ENCODE measurements around the gene MPO.
A peak's percentile ranks its signal among the peaks of the same experiment; 100 is the strongest.

The MPO gene

DNA sequence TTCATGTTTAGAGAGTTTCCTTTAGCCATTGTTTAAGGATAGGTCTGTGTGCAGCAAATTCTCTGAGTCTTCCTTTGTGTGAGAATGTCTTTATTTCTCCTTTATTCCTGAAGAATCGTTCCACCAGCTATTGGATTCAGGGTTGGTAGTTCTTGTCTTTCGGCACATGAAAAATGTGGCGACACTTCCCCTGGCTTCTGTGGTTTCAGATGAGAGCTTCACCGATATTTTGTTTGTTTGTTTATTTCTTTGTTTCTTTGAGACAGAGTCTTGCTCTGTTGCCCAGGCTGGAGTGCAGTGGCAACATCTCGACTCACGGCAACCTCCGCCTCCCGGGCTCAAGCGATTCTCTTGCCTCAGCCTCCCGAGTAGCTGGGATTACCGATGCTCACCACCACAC, 18.6 kb downstream of the MPO start:
- no peak for DNase-seq

DNA sequence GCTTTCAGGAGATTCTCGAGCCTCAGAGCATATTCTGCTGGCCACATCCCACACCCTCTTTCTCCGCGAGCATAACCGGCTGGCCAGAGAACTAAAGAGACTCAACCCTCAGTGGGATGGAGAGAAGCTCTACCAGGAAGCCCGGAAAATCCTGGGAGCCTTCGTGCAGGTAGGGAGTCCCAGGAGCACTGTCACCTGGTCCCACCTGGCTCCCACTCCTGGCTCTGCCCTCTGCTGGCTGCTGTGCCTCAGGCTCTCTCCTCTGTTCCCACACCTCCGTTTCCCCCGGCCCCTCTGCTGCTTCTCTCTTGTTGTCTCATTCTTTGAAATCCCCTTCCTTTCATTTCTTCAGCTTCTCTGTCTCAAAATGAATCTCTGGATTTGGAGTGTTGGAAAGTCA, 25.9 kb downstream of the MPO start:
- DNase-seq, result no peak

DNA sequence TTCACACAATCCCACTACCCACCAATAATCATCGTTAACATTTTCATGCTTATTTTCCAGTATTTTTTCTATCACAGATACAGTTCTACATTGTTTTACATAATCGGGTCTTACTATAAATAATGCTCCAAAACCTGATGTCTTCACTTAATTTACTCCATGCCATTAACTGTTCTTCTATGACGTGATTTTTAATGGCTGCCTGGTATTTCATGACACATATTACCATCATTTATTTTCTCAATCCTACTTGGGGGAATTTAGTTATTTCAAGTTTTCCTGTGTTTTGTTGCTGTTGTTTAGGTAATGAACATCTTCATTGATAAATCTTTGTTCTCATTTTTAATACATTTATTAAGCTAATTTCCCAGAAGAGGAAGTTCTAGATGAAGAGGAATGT, 27.7 kb downstream of the MPO start:
- no peak for DNase-seq

DNA sequence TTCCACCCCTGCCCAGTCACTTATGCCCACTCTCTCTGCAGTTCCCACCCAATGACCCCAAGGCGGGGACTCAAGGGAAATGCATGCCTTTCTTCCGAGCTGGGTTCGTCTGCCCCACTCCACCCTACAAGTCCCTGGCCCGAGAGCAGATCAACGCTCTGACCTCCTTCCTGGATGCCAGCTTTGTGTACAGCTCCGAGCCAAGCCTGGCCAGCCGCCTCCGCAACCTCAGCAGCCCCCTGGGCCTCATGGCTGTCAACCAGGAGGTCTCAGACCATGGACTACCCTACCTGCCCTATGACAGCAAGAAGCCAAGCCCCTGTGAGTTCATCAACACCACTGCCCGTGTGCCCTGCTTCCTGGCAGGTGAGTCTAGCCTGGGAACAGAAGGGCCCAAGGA, 28.6 kb downstream of the MPO start:
- DNase-seq, result no peak

DNA sequence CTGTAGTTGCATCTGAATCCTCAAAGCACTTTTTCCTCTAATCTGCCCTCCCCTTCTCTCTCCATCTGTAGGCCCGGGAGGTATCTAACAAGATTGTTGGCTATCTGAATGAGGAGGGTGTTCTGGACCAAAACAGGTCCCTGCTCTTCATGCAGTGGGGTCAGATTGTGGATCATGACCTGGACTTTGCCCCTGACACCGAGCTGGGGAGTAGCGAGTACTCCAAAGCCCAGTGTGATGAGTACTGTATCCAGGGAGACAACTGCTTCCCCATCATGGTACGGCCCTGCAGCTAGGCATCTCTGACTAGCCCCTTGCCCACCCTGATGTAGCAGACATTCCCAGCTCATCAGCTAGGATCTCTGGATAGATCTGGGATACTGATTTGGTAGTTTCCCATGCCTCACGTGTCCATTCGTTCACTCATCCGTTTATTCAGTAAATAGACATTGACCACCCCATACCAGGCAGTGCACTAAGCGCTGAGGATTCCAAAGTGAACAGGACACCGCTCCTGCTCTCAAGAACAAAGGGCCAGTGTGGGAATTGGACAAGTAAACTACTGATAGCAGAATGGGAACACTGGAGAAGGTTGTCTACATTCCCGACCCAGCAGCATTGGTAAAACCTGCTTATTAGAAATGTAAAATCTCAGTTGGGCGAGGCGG, 30.3 kb downstream of the MPO start:
- no peak for DNase-seq

DNA sequence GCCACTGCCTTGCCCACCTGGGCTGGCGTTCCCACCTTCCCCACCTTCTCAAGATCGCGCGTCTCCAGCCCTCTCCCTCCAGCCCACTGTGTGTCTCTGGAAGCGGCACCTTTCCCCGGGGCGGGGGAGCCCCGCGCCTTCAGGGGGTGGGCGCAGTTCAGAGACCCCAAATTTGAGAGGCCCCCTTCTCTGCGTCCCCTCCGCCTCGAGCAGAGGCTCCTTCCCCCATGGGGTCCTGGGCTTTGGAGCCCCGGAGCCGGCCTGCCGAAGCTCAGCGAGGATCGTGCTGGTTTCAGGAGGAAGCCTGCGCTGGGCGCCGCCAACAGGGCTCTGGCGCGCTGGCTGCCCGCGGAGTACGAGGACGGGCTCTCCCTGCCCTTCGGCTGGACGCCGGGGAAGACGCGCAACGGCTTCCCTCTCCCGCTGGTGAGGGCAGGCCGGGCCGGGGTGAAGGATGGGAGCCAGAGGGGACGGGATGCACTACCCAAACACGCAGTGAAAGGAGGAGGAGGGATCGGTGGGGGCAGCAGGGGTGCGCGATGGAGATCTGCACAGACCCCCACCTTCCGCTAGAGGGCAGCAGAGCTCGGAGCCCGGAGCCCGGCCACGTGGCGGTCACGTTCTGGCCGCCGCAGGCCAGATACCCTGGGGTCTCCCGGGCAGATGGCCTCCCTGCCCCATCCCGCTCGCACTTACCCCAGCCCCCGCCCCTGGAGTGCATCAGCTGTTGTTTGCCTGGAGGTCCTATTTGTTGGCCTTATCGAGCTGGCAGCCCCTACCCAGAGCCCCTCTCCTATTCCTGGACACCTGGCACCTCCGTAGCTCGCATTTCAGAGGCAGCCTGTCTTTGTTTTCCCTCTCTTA, 31.2 kb downstream of the MPO start:
- DNase-seq, result peak; percentile 79

DNA sequence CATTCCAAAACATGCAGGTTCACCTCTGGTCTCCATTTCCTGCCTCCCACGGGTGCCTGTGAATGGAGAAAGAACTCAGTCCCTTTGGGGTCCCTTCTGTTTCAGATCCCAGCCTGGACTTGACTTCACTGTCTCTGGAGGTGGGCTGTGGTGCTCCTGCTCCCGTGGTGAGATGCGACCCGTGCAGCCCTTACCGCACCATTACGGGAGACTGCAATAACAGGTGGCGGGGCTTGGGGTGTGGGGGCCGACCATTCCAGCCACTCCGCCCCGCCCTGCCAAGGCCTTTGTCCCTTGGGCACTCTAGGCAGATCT, 31.8 kb downstream of the MPO start:
- no peak for DNase-seq

DNA sequence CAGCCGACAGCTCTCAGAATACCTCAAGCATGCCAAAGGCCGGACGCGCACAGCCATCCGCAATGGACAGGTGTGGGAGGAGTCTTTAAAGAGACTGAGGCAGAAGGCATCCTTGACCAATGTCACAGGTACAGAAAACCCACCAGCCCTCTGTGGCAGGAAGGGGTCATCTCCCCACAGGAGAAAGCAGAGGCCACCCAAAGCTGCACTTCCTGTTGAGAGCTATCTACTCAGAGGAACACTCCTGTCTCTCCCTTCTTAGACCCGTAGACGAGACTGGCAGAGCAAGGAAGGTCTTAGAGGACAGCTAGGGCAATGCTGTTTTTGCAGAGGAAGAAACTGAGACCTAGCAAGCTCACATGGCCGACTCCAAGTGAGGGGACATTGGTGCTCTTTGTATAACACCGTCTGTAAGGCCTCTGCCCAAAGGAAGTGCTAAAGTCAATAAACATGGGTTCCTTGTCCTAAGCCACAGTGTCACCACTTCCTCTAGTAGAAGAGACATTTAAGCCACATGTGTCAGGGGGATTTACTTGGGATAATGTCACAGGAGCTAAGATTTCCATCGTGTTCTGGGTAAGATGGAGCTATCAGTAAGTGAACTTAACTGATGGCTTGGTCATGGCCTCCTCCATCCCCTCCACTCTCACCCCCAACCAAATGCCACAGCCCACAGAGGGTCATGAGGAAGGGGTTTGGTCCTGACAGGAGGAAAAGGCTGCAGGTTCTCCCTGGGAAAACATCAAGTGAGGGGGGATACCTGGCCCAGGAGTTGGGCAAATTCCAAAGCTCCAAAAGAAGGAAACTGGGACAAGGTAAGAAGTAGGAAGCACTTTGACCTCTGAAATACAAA, 33.0 kb downstream of the MPO start:
- no peak for DNase-seq

DNA sequence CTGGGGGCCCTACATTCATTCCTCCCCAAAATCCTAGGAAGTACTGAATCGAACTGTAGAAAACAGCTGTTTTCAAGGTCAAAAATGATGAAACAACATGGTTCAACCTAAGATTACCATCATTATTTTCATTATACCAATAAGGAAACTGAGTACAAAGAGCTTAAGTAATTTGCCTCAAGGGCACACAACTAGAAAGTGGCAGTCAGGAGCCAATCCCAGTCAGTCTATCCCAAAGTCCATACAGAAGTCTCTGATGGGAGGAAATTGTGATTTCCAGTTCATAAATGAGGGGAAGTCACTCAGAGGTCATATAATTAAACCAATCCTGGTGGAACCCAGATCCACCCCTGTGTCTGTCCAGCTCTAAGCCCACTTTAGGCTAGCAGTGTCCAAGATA, 34.0 kb downstream of the MPO start:
- DNase-seq, result no peak

DNA sequence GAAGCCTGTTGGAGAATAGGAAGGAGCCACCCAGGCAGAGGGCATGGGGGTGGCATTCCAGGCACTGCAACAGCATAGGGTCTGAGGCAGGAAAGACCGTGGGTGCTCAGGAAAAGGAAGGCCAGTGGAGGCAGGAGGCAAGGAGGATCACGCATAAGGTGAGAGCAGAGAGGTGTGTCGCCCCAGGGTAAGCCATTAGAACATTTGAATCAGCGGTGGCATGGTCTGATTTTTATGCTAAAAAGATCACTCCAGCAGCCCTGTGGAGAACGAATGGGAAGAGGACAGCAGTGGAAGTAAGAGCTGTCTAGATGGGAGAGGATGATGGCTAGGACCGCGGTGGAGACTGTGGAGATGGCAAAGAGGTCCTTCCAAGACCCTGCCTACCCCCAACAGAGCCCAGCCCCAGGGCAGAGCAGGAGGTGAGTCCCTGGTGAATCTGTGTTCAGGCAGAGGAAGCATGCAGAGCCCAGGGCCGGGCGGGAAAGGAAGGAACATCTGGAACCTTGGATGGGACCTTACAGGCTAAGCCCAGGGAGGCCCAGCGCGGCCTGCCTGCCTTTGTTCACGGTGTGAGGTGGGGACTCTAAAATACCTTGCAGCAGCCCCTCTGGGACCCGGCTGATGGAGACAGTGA, 34.5 kb downstream of the MPO start:
- no peak for DNase-seq

DNA sequence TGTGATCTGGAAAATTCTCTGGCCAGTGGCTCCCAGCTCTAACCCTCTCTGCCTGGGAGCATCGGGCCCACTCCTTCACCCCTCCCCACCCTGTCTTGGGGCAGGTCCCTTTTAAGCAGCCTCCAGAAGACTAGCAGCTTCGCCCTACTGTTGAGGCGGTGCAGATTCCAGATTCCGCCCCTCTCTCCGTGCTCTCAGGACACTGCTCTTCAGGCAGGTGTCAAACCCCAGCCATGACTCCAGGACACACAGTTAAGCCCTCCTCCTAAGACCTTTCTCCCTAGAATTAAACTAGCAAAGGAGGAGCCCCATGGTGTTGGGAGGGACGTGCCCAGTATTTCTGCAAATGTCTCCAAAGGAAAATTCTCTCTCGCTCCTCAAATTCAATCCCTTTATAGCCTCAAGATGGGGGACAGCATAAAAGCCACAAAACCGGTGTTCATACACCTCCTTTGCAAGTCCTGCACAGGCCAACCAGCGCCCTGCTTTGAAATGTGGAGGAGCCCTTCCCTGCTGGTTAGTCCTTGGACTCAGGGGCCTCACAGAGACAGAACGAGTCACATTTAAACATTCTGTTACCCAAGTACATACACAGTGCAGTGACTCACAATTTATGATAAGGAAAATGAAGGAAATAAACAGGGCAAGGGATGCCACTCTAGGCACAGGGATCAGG, 35.2 kb downstream of the MPO start:
- no peak for DNase-seq

DNA sequence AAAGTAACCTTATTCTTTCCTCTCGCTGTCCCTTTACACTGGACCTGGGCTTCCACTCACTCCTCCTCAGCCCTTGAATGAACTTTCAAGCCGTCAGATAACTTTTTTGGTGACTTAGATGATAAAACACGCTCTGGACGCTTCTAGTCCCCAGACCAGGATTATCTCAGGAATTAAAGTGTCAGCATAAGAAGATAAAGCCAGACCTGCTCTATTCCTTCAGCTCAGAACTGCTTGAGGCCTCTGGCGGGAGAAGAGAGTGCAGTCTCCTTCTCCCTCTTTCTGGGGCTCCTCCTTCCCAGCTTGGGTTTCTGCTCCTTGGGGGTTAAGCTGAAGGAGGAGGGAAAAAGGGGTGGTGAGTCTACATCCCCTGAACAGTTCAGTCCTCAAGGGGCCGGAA, 35.8 kb downstream of the MPO start:
- DNase-seq, result no peak

DNA sequence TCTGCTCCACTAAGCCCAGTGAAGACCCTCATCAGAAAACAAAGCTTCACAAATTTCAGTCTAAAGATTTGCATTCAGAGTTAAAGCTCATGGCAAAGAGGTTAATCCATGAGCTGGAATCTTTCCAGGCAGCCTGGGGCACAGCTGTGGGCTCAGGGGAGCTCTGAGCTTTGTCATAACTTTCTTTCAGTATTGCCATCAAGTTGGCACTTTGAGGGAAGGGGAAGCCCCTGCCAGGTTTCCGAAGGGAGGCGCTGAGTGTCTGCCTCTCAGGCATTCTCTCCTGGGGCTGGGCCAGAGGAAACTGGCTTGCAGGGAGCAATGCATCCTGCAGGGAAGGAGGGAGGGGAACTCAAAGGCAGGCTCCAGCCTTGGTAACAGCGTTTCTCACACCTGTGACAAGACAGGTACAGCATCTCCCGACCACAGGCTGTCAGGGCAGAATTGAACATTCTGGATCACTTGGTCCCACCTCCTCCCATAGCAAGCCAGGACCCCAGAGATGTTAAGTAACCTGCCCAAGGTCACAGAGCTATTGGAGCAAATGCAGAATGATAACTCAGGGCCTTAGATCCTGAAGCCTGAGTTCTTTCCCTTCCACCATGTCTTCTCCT, 38.5 kb downstream of the MPO start:
- DNase-seq, result no peak

DNA sequence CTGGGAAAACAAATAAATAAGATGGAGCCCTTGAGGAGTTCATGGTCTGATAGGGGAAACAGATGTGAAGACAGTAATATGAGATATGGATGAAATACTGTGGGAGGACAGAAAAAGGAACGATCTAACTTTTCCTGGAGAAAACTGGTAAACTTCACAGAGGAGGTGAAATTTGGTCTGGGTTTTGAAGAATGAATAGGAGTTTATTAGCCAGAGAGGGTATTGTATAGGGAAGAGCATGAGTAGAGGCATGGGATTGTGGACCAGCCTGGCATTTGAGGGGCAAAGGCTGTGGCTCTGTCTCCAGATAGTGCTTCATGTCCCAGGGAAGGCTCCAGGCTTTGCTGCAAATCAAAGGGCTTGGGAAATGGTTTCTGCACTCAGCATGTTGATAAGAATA, 40.7 kb downstream of the MPO start:
- no peak for DNase-seq

DNA sequence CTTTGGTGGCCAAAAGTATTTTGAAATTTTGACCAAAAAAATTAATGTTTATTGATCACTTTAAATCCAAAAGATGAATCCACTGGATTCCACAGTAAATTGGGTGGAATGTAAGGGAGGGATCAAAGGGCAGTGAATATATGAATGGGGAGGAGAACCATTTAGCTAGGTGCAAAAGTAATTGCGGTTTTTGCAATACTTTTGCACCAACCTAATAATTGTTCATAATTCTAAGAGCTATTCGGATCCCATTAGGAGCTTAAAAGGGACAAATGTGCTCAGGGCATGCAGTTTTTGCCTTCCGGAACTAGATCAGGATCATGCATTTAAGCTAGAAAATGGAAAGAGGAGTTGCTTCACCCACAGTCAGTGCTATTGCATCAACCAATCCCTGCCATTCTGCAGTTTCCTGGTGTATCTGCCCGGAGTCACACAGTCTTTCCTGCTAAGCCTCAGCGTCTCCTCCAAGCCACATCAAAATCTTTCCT, 42.5 kb downstream of the MPO start, which contains the start of gene LPO:
Gene LPO (plus strand): TSS at position 438 of the 488 bp plus-strand sequence. CDS start 4,396 bp downstream, outside the sequence.
- DNase-seq, result no peak

DNA sequence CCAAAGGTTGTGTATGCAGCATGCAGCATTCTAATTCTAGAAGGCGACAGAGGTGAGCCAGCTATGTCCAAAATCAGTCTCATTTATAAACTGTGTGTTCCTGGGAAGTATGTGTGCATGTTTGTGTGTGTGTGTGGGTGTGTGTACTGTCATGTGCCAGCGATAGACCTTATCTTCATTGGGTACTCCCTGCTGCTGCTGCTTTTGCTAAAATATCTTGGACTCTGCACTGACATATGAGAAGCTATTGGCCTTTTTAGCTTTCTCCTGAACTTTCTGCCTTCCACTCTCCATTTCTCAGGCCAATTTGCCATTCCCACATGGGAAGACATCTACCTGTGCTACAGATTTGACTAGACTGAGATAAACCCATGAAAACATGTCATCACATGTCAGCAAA, 44.3 kb downstream of the MPO start:
- DNase-seq, result no peak

DNA sequence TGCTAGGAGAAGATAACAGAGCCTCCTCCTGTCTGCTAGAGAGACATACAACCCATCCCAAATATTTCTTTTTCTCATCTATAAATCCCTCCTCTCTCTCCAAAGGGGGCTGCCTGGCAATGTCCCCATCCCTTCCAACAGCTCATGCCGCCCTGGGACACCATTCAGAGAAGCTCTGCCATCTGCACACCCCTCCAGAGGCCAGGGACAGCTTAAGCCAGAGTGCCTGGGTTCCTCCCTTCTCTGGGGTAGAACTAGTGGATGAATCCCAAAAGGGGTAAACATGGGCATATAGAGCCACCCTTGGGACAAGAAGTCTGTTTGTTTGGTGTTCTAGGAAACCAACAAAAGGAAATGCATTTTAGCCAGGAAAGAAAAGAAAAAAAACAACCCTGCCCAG, 44.9 kb downstream of the MPO start:
- DNase-seq, result no peak

DNA sequence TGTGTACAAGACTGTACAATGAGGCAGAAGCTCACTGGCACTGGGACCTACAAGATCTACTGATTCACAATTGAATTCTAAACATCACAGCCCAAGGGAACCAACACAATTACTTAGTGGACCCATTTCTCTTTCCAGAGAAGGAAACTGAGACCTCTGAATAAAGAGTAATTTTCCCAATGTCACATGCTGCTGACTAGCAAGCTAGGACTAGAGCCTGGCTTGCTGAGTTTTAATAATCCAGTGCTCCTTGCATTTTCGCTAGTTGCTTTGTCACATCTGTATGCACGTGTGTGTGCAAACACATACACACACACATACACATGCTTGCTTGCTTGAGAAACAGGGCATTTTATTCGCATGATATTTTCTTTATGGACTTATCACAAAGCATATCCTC, 46.2 kb downstream of the MPO start:
- no peak for DNase-seq

DNA sequence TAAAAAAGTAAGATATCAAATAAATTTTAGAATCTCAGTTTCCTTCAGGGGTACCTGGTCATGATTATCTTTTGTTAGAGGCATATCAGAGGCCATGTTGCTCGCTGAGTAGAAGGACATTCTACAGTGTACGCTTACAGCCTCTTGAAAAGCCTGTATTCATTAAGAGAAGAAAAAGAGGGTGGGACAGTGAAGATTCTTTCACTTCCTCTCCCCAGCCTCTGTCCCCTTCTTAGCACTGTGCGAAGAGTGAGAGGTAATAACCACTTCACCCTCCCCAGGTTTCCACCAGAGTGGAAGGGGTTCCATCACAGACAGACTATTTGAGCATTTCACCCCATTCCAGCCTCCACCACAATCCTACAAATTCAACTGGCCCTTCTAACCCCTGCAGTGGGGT, 47.2 kb downstream of the MPO start:
- no peak for DNase-seq

DNA sequence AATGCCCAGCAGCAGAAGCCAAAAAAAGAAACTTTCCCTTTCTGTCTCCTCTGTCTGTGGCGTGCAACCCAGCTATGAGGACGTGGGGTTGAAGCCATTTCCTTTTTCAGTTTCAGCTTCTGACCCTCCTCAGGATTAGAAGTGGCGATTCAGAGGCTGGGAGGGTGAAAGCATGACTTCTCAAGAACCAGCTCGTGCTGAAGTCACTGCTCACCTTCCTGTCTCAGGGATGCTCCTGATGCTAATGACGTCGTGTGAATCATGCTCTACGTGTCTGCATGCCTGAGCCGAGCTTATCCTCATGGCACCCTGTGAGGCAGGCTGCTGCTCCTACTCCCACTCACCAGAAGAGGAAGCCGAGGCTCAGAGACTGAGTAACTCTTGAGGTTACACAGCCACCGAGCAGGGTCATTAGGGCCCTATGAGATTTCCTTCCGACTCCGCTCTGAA, 48.0 kb downstream of the MPO start:
- no peak for DNase-seq

DNA sequence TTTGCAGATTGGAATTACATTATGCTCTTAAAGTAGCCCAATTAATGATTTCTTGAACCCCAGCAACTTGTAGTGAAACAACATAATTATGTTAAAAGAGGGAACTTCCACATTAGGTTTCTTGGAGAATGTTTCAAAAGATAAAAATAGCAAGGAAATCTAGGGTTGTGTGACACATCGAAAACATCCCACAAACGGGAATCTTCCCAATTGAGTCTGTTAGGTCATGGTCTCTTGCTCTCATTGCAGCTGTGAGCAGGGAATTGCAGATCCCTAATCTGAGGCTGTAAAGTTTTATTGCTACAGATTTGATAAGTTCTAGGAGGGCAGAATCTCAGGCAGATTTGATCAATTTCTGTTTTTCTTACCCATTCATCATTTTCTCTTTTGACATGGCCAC, 49.1 kb downstream of the MPO start:
- no peak for DNase-seq

DNA sequence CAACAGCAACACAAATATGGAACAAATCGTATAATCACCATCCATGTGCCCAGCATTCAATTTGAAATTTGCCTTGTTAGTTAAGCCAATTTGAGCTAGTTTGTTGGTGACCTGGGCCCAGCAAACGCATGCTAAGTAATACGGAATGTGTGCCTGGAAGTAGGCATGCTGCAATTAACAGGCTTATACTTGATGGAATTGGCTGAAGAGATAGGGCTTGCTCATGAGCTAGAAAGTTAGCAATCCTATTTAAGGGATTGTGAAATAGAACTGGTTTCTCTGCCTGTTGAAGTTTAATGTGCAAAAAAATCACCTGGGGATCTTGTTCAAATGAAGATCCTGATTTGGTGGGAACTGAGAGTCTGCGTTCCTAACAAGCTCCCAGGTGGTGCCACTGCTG, 50.9 kb downstream of the MPO start:
- no peak for DNase-seq

All from left hindlimb (tissue), 1 donor.